BE2C (cell line): ENCODE results near the gene REM1.
A peak's percentile ranks its signal among the peaks of the same experiment; 100 is the strongest.

ENCODE experiments used
- DNase-seq: peaks from one replicate; pipeline ENCODE4 v3.0.0-alpha.2; 2020
- H3K27me3 ChIP-seq: fragments of 250-450 bp; sonication (Bioruptor Pico); 2 replicates; pipeline ENCODE4 v1.5.1; 2020; ENCODE audit warnings: mild to moderate bottlenecking
- H3K36me3 ChIP-seq: fragments of 250-450 bp; sonication (Bioruptor Pico); 2 replicates; pipeline ENCODE4 v1.5.1; 2020; ENCODE audit warnings: mild to moderate bottlenecking
- H3K4me1 ChIP-seq: fragments of 250-450 bp; sonication (Bioruptor Pico); 2 replicates; pipeline ENCODE4 v1.5.1; 2020
- H3K4me3 ChIP-seq: 2 replicates; pipeline ENCODE4 v1.5.1; 2011; ENCODE audit warnings: low read depth, low read length
- H3K9me3 ChIP-seq: fragments of 250-450 bp; sonication (Bioruptor Pico); 2 replicates; pipeline ENCODE4 v1.5.1; 2020
- CTCF ChIP-seq: IDR thresholded peaks from 2 replicates; pipeline ENCODE4 v1.5.1; 2012; ENCODE audit warnings: mild to moderate bottlenecking, low read depth, low read length

The REM1 gene

GRCh38 chr20:31484001-31484400 is 8.9 kb downstream of the REM1 start:
- H3K36me3 ChIP-seq = no peaks in the 10 kb centered on the region
- DNase-seq = peak; percentile 40
- no peak overlapping the region for H3K4me3 ChIP-seq
- H3K9me3 ChIP-seq = 0 out of 2 replicates have a peak, but pooled peaks cover 3% of the 10 kb centered on the region
- TF ChIP-seq CTCF = no peak
- H3K4me1 ChIP-seq = no peaks in the 10 kb centered on the region
- peaks cover 29% of the 10 kb centered on the region for H3K27me3 ChIP-seq

GRCh38 chr20:31485450-31486339 is 10.6 kb downstream of the REM1 start:
- peaks cover 26% of the 10 kb centered on the region for H3K27me3 ChIP-seq
- peak overlapping the region; percentile 1; the same call in 1 of the 2 replicates for H3K4me3 ChIP-seq
- no peak for TF ChIP-seq CTCF
- no peaks in the 10 kb centered on the region for H3K4me1 ChIP-seq
- no peak for DNase-seq
- 0 out of 2 replicates have a peak, but pooled peaks cover 3% of the 10 kb centered on the region for H3K9me3 ChIP-seq
- H3K36me3 ChIP-seq = no peaks in the 10 kb centered on the region

DNA sequence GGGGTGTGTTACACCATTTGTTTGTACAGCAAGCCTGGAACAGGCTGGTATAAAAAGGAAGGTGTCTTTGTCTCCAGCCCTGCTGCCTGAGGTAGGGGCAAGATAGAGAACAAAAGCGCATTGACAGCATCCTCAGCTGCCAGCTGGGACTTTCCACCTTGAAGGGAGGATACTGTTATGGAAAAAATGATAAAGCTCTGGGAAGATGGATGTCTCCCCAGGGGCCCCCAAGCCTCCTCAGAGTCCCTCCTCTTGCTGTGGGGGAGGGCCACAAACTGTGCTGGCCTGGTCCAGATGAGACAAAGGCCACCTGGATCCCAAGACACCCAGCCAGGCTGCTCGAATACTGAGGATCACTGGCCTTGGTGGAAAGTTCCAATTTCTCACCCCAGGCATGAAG is 13.0 kb downstream of the REM1 start:
- H3K27me3 ChIP-seq = peaks cover 26% of the 10 kb centered on the region
- DNase-seq = no peak
- H3K4me3 ChIP-seq = no peak overlapping the region
- H3K4me1 ChIP-seq = no peaks in the 10 kb centered on the region
- 0 out of 2 replicates have a peak, but pooled peaks cover 3% of the 10 kb centered on the region for H3K9me3 ChIP-seq
- TF ChIP-seq CTCF = no peak
- no peaks in the 10 kb centered on the region for H3K36me3 ChIP-seq

GRCh38 chr20:31489152-31489551 is 14.1 kb downstream of the REM1 start:
- no peak for TF ChIP-seq CTCF
- H3K4me3 ChIP-seq = no peak overlapping the region
- peaks cover 23% of the 10 kb centered on the region for H3K27me3 ChIP-seq
- H3K9me3 ChIP-seq = 0 out of 2 replicates have a peak, but pooled peaks cover 2% of the 10 kb centered on the region
- no peak for DNase-seq
- H3K36me3 ChIP-seq = no peaks in the 10 kb centered on the region
- H3K4me1 ChIP-seq = no peaks in the 10 kb centered on the region

- no peaks in the 10 kb centered on the region for H3K9me3 ChIP-seq
- no peaks in the 10 kb centered on the region for H3K36me3 ChIP-seq
- H3K4me3 ChIP-seq = no peak overlapping the region
- no peak for DNase-seq
- no peaks in the 10 kb centered on the region for H3K4me1 ChIP-seq
- TF ChIP-seq CTCF = no peak
- peaks cover 12% of the 10 kb centered on the region for H3K27me3 ChIP-seq
These were observed 15.7 kb downstream of the REM1 start for GRCh38 chr20:31490752-31491151.

DNA sequence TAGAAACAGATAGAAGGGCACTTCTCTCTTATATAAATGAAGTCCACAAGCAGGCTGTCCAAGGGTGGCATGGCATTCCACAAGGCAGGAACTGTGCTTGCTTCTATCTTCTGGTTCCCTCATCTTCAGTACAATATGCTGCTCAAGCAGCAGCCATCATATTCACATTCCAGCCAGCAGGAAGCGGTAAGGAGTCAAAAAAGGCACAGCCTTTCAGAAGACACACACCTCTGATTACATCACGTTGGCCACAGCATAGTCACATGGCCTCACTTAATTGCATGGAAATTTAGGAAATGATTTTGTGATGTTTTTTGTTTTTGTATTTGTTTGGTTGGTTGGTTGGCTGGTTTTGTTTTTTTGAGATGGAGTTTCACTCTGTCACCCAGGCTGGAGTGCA is 19.0 kb downstream of the REM1 start:
- H3K4me1 ChIP-seq = no peaks in the 10 kb centered on the region; the same call in none of the 2 replicates
- no peak overlapping the region for H3K4me3 ChIP-seq
- no peaks in the 10 kb centered on the region for H3K27me3 ChIP-seq
- H3K36me3 ChIP-seq = no peaks in the 10 kb centered on the region
- DNase-seq = peak; percentile 39
- no peaks in the 10 kb centered on the region for H3K9me3 ChIP-seq
- peak; percentile 62 for TF ChIP-seq CTCF
